ENCODE results near the gene TRIM46.
"Not testable (repeated sequence)": the region's sequence is repeated elsewhere in the genome, so short reads cannot be mapped to it uniquely, and the experiment has no call there.

Gene TRIM46

GRCh38 chr1:155135415-155136028 is 38.1 kb upstream of the TRIM46 start, which contains the start of gene SLC50A1:
TSS of gene SLC50A1 (plus strand) at chr1:155135852. CDS start at chr1:155135912, 60 bp downstream.
- H3K27ac ChIP-seq = peak within 1 kb of the TSS; percentile 99
- DNase-seq (ENCODE audit: low read depth, low spot score) = peak; percentile 78

DNA sequence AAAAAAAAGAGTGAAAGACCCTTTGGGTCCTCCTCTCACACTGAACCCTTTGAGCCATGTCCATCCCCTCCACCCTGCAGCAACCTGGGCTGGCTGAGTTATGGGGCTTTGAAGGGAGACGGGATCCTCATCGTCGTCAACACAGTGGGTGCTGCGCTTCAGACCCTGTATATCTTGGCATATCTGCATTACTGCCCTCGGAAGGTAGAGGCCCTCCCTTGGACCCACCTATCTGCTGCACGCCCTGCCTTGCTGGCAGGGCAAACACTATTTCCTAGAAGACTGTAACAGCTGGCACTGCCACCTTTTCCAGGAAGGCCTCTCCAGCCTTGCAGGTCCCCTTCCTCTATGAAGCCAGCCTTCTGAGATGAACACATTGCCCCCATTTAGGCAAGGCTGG is 36.9 kb upstream of the TRIM46 start:
- H3K27ac ChIP-seq = peak overlapping the region; percentile 99
- DNase-seq (ENCODE audit: low read depth, low spot score) = no peak

DNA sequence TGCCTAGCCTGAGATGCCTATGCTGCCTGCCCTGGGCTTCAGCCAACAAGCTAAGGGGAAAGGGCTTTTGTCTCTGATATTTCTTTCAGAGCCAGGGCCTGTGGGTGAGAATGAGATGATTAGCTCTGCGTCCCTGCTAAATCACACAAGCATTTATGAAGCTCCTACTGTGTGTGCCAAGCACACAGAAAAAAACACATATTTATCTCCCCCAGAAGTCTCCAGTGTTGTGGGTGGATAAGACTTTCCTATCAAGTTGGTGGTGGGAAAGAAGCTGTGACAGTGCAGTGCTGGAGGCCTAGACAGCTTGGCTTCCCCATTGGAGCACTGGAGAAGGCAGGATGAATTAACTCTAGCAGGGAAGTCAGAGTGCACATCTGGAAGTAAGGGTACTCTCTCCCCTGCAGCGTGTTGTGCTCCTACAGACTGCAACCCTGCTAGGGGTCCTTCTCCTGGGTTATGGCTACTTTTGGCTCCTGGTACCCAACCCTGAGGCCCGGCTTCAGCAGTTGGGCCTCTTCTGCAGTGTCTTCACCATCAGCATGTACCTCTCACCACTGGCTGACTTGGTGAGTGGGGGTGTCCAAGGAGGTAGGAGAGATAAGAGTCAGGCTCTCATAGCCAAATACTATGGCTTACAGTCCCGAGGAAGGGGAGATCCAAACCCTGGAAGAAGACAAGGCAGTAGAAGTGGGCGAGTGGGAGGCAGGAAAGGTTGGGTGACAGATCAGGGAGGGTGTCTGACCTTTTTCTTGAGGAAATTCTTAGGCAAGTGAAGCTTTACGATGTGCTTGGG is 36.3 kb upstream of the TRIM46 start:
- DNase-seq (ENCODE audit: low read depth, low spot score) = no peak
- H3K27ac ChIP-seq = peak overlapping the region; percentile 99

DNA sequence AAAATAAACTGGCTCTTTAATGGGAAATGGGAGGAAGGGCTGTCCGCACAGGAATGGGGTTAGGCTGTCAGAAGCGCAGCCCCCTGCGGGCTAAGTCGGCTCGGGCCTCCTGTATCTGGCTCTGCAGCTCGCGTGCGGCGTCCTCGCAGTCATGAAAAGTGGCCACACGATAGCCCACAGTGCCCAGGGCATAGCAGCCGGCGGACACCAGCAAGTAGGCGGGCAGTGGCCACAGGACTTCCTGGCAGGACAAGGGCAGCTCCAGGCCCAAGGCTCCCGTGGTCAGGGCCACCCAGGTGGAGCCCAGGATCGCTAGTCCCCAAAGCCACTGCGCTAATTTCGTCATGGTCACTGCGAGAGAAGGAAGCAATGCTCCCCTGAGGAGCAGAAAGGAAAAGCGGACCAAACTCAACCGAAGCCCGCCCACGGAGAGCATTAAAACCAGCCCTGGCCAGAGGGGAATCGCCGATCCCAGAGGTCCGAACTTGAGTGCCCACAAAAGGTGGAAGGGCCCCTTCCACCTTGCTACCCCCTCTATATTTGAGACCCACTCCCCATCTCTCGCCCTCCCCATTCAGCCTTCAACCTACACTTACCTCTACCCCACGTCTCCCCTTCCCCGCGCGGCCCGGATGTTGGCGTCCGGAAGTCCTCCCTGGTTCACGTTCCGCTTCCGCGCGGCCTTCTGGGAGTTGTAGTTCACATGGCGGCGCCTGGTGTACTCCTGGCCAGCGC is 33.6 kb upstream of the TRIM46 start, which contains the start of gene DPM3:
DPM3 (minus strand) TSS at position 637 of the 735 bp plus-strand sequence; CDS start at position 346, 291 bp downstream.
- no peak for DNase-seq (ENCODE audit: low read depth, low spot score)
- H3K27ac ChIP-seq = peak within 1 kb of the TSS; percentile 81

DNA sequence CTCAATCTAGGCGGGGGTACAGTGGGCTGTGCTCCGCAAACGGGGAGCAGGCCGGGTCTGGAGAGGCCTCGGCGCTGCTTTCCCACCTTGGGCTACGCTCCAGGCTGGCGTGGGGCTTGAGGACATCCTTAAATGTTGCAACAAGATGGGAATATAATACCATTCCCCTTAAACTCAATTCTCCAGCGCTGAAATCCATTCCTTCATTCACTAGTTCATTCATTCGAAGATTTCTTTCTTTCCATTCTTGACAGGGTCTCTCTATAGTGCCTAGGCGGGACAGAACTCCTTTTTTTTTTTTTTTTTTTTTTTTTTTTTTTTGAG is 33.1 kb upstream of the TRIM46 start:
- peak overlapping the region; percentile 81 for H3K27ac ChIP-seq
- no peak for DNase-seq (ENCODE audit: low read depth, low spot score)

DNA sequence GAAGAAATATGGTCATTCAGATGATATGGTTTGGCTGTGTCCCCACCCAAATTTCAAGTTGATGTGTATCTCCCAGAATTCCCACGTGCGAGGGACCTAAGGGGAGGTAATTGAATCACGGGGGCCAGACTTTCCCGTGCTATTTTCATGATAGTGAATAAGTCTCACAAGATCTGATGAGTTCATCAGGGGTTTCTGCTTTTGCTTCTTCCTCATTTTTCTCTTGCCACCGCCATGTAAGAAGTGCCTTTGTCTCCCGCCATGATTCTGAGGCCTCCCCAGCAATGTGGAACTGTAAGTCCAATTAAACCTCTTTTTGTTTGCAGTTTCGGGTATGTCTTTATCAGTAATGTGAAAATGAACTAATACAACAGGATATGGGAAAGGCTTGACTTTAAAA is 31.9 kb upstream of the TRIM46 start:
- DNase-seq (ENCODE audit: low read depth, low spot score) = no peak
- H3K27ac ChIP-seq = no peak overlapping the region

- no peak overlapping the region for H3K27ac ChIP-seq
- DNase-seq (ENCODE audit: low read depth, low spot score) = no peak
Measured at GRCh38 chr1:155145491-155145890, 28.2 kb upstream of the TRIM46 start.

DNA sequence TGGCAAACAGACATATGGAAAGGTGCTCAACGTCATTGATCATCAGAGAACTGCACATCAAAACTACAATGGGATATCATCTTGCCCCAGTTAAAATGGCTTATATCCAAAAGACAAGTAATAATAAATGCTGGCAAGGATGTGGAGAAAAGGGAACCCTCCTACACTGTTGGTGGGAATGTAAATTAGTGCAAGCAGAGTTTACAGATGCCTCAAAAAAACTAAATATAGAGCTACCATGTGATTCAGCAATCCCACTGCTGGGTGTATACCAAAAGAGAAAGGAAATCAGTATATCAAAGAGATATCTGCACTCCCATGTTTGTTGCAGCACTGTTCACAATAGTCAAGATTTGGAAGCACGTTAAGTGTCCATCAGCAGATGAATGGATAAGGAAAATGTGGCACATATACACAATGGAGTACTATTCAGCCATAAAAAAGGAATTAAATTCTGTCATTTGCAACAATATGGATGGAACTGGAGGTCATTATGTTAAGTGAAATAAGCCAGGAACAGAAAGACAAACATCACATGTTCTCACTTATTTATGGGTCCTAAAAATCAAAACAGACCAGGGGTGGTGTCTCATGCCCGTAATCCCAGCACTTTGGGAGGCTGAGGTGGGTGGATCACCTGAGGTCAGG is 17.5 kb upstream of the TRIM46 start:
- H3K27ac ChIP-seq; DNase-seq (ENCODE audit: low read depth, low spot score): not testable (repeated sequence)

DNA sequence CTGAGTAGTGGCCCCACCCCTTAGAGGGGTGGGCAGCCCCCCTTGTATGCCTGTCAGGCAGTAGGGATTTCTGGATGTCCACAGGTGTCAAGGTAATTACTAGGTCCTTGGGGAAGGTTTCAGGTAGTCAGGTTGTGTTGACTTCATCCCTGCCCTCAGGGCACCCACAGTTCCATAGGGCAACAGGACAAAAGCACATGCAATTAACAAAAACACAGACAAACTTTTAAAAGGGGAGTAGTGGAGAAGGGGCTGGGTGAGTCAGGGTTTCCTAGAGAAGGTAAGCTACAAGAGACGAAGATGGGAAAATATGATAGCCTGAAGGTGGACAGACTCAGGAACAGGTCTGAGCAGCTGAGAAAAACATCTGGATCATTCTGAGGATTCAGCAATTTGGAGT is 14.7 kb upstream of the TRIM46 start:
- no peak for DNase-seq (ENCODE audit: low read depth, low spot score)
- no peak overlapping the region for H3K27ac ChIP-seq

DNA sequence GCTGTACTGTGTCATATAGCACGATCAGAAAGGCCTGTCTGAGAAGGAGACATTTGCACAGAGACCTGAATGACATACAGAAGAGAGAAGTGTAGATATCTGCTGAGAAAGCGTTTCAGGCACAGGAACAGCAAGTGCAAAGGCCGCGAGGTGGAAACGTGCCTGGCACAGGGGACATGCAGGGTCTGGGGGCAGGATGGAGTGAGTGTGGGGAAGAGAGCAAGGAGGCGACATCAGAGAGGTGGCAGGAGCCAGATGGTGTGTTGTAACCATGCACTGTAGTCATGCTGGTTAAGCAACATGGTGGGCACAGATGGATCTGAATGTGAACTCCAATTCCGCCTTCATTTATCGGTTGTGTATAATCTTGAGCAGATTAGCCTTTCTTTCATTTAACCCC is 13.5 kb upstream of the TRIM46 start:
- no peak for DNase-seq (ENCODE audit: low read depth, low spot score)
- H3K27ac ChIP-seq = no peak overlapping the region

DNA sequence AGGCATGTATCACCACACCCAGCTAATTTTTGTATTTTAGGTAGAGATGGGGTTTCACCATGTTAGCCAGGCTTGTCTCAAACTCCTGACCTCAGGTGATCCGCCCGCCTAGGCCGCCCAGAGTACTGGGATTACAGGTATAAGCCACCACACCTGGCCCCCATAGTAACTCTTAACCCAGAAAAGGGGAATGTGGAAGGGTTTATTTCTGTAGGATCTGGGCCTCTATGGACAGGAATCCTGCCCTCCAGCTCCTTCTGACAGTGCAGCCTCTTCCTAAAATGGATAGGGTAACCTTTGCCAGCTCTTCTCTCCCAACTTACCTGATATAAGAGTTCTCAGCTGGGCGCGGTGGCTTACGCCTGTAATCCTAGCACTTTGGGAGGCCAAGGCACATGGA is 11.0 kb upstream of the TRIM46 start:
- not testable (repeated sequence) for DNase-seq (ENCODE audit: low read depth, low spot score); H3K27ac ChIP-seq

- DNase-seq (ENCODE audit: low read depth, low spot score); H3K27ac ChIP-seq: not testable (repeated sequence)
Measured at GRCh38 chr1:155163785-155164184, 9.9 kb upstream of the TRIM46 start.

DNA sequence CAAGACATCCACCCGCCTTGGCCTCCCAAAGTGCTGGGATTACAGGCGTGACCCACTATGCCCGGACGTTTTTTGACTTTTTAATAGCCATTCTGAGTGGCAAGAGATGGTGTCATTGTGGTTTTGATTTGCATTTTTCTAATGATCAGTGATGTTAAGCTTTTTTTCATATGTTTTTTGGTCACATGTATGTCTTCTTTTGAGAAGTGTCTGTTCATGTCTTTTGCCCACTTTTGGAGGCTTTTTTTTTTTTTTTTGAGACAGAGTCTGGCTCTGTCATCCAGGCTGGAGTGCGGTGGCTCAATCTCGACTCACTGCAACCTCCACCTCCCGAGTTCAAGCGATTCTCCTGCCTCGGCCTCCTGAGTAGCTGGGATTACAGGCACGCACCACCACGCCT is 9.0 kb upstream of the TRIM46 start:
- H3K27ac ChIP-seq; DNase-seq (ENCODE audit: low read depth, low spot score): not testable (repeated sequence)

DNA sequence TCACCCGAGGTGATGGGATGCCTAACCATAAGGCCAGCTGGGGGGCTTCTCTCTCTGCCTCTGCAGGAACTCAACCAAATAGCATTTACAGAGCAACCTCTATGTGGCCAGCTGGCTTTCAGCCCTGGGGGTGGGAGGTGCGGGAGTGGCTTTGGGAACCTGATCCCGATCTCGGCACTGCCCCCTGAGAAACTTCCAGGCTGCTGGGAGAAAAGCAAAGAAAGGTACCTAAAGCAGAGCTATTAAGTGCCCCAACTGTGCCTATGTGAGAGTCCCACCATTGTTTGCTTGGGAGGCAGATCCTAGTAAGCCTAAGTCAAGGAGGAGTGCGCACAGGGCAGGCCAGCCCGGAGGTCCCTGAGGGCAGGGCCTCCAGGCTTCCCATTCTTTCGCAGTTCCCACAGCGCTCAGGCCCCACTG is 7.6 kb upstream of the TRIM46 start:
- no peak for DNase-seq (ENCODE audit: low read depth, low spot score)
- H3K27ac ChIP-seq = no peak overlapping the region

GRCh38 chr1:155166471-155167165 is 7.0 kb upstream of the TRIM46 start:
- no peak for DNase-seq (ENCODE audit: low read depth, low spot score)
- H3K27ac ChIP-seq = no peak overlapping the region

- no peak for DNase-seq (ENCODE audit: low read depth, low spot score)
- no peak overlapping the region for H3K27ac ChIP-seq
Measured at GRCh38 chr1:155167166-155168104, 6.2 kb upstream of the TRIM46 start.

GRCh38 chr1:155168105-155168445 is 5.6 kb upstream of the TRIM46 start:
- not testable (repeated sequence) for DNase-seq (ENCODE audit: low read depth, low spot score); H3K27ac ChIP-seq

DNA sequence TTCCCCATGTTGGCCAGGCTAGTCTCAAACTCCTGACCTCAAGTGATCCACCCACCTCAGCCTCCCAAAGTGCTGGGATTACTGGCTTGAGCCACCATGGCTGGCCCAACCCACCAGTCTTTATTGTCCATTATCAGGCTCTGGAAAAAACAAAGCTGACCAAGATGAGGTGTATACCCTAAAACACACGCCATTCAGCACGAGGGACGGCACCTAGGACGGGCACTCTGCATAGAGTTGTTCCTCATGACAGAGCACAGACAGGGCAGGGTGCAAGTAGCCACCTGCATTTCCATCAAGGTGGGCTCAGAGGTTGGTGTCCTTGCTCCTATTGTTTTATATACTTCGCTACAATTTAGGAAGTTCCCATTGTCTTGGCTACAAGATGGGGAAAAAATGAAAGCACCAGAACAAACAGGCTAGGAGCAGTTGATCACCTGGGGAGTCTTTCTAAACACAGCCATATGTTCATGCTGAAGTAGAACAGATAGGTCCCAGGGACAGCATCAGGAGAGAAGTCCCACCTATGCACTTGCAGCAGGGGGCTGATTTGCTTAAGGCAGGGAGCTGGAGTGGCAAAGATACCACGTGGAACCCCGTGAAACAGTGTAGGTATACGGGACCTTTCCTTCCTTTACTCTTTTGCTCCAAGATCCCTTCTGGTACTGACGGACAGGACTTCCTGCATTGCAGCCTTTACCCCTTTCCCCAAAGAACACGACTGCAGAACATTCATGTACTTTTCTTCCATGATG is 5.0 kb upstream of the TRIM46 start:
- no peak overlapping the region for H3K27ac ChIP-seq
- no peak for DNase-seq (ENCODE audit: low read depth, low spot score)
